HCT116 (cell line): ENCODE results near the gene A4GNT. TPM values are rescaled to one million over a fixed set of nuclear protein-coding genes. Genes with fewer than 3 reads are reported as not detected.
A peak's percentile ranks its signal among the peaks of the same experiment; 100 is the strongest.
"Not testable (repeated sequence)": the region's sequence is repeated elsewhere in the genome, so short reads cannot be mapped to it uniquely, and the experiment has no call there.

Source experiments
- ATAC-seq: fragments of 200-7000 bp; cut with Tn5 transposase; 2 replicates; pipeline ENCODE4 v1.9.1; 2020; ENCODE audit warnings: mild to moderate bottlenecking, moderate library complexity
- BruUV-seq: library from RNA; stranded (reverse); fragments of 400-500 nt; replicated peaks from 2 replicates; lab custom pipeline; 2021; lab: Mats Ljungman, UMichigan
- CTCF ChIA-PET: fragments of 300-600 bp; sonication (Branson Sonifier 250); formaldehyde crosslinking; loops from one replicate; lab custom pipeline; 2021; ENCODE audit warnings: antibody characterized with exemption; lab: Charles Lee
- POLR2A ChIA-PET: fragments of 300-600, 350-600 bp; sonication (Branson Sonifier 250); formaldehyde crosslinking; loops from one replicate; lab custom pipeline; 2021; ENCODE audit warnings: antibody characterized with exemption; lab: Charles Lee
- RAD21 ChIA-PET, 2 experiments: fragments of 300-600 bp; sonication (Branson Sonifier 250); formaldehyde crosslinking; loops; one replicate each; lab custom pipeline; 2023; ENCODE audit warnings: low total read pairs in 2 of 2; ENCODE audit not compliant: uncharacterized antibody in 2 of 2, unreplicated experiment in 2 of 2, low non-redundant PET in 1 of 2; lab: Charles Lee
- DNase-seq: peaks from one replicate; pipeline ENCODE4 v3.0.0-alpha.2; 2010; ENCODE audit warnings: low read depth, low spot score
- H2AFZ ChIP-seq: fragments of 200-600 bp; shearing (Covaris generic), sonication (generic); 2 replicates; pipeline ENCODE4 v1.6.1; 2017; ENCODE audit warnings: low read depth, mixed run types, mixed read lengths, antibody characterized with exemption, low read length; ENCODE audit not compliant: poor library complexity, severe bottlenecking
- H3K27ac ChIP-seq: 2 replicates; pipeline ENCODE4 v1.5.1; 2012; ENCODE audit warnings: low read depth, low read length
- H3K27me3 ChIP-seq: fragments of 200-600 bp; sonication (generic); 2 replicates; pipeline ENCODE4 v1.6.1; 2016; ENCODE audit warnings: mixed run types, low read length, mixed read lengths; ENCODE audit not compliant: insufficient read depth
- H3K36me3 ChIP-seq, 2 experiments: fragments of 200-500 bp in 1 of 2; fragments of 200-600 bp in 1 of 2; sonication (Bioruptor generic) in 1 of 2; sonication (generic) in 1 of 2; 2 replicates each; pipeline versions ENCODE4 v1.5.1 to v1.6.1; 2014 to 2016; ENCODE audit warnings: low read length in 2 of 2, inconsistent platforms in 1 of 2, mixed read lengths in 1 of 2, mixed run types in 1 of 2; ENCODE audit not compliant: insufficient read depth in 2 of 2, control insufficient read depth in 1 of 2
- H3K4me1 ChIP-seq, 2 experiments: fragments of 200-600 bp in 1 of 2; sonication (generic) in 1 of 2; 2 replicates each; pipeline versions ENCODE4 v1.5.1 to v1.6.1; 2012 to 2017; ENCODE audit warnings: low read length in 2 of 2, inconsistent platforms in 1 of 2, mild to moderate bottlenecking in 1 of 2, mixed read lengths in 1 of 2, mixed run types in 1 of 2, moderate library complexity in 1 of 2; ENCODE audit not compliant: insufficient read depth in 2 of 2, control insufficient read depth in 1 of 2
- H3K4me2 ChIP-seq: fragments of 200-600 bp; sonication (generic); 2 replicates; pipeline ENCODE4 v1.6.1; 2017; ENCODE audit warnings: mixed run types, low read length, mixed read lengths
- H3K4me3 ChIP-seq, 2 experiments: fragments of 200-600 bp in 1 of 2; sonication (generic) in 1 of 2; replicated peaks in 1 of 2; 2 replicates each; pipeline ENCODE4 v1.5.1; 2011 to 2016; ENCODE audit warnings: low read length in 2 of 2, control low read depth in 1 of 2, low read depth in 1 of 2, mild to moderate bottlenecking in 1 of 2, mixed read lengths in 1 of 2, mixed run types in 1 of 2
- H3K79me2 ChIP-seq: fragments of 200-600 bp; sonication (generic); 2 replicates; pipeline ENCODE4 v1.6.1; 2017; ENCODE audit warnings: mild to moderate bottlenecking, mixed run types, low read length, moderate library complexity, mixed read lengths; ENCODE audit not compliant: insufficient read depth
- H3K9ac ChIP-seq: fragments of 200-600 bp; sonication (generic); 2 replicates; pipeline ENCODE4 v1.6.1; 2016; ENCODE audit warnings: low read length, mixed read lengths
- H3K9me2 ChIP-seq: fragments of 200-600 bp; sonication (generic), shearing (Covaris generic); 2 replicates; pipeline ENCODE4 v1.6.1; 2017; ENCODE audit warnings: mixed run types, mild to moderate bottlenecking, moderate library complexity; ENCODE audit not compliant: insufficient read depth
- H3K9me3 ChIP-seq, 2 experiments: fragments of 200-500 bp in 1 of 2; fragments of 200-600 bp in 1 of 2; sonication (Bioruptor generic) in 1 of 2; sonication (generic) in 1 of 2; 2 replicates each; pipeline ENCODE4 v1.6.1; 2014 to 2017; ENCODE audit warnings: low read length in 2 of 2, mixed read lengths in 2 of 2, inconsistent platforms in 1 of 2, low read depth in 1 of 2, mild to moderate bottlenecking in 1 of 2, mixed run types in 1 of 2, moderate library complexity in 1 of 2; ENCODE audit not compliant: control insufficient read depth in 1 of 2, insufficient read depth in 1 of 2
- H4K20me1 ChIP-seq: fragments of 200-600 bp; sonication (generic), shearing (Covaris generic); 2 replicates; pipeline ENCODE4 v1.6.1; 2017; ENCODE audit warnings: mixed run types, mild to moderate bottlenecking, moderate library complexity; ENCODE audit not compliant: insufficient read depth
- CEBPB ChIP-seq: IDR thresholded peaks from 2 replicates; pipeline ENCODE4 v1.6.1; 2012; ENCODE audit warnings: low read depth
- ELF1 ChIP-seq: IDR thresholded peaks from 2 replicates; pipeline ENCODE4 v1.6.1; 2012; ENCODE audit warnings: low read depth, borderline replicate concordance
- EZH2 ChIP-seq: fragments of 200-600 bp; sonication (generic); IDR thresholded peaks from 2 replicates; pipeline ENCODE4 v1.6.1; 2017; ENCODE audit warnings: antibody characterized with exemption, mixed run types
- EZH2phosphoT487 ChIP-seq: fragments of 200-600 bp; IDR thresholded peaks from 2 replicates; pipeline ENCODE4 v1.6.1; 2018; ENCODE audit warnings: antibody characterized with exemption, borderline replicate concordance
- FOSL1 ChIP-seq: IDR thresholded peaks from 2 replicates; pipeline ENCODE4 v1.6.1; 2012; ENCODE audit warnings: low read depth
- JUND ChIP-seq: IDR thresholded peaks from 2 replicates; pipeline ENCODE4 v1.6.1; 2012
- POLR2A ChIP-seq: IDR thresholded peaks from 2 replicates; pipeline ENCODE4 v1.7.0; 2011; ENCODE audit warnings: borderline replicate concordance; ENCODE audit not compliant: insufficient read depth, insufficient read length; ENCODE audit errors: extremely low read depth
- POLR2AphosphoS5 ChIP-seq: IDR thresholded peaks from 2 replicates; pipeline ENCODE4 v1.6.1; 2011; ENCODE audit warnings: mild to moderate bottlenecking, low read depth, low read length, moderate library complexity
- RAD21 ChIP-seq: IDR thresholded peaks from 2 replicates; pipeline ENCODE4 v1.6.1; 2012; ENCODE audit warnings: low read depth, mild to moderate bottlenecking
- SIN3A ChIP-seq: IDR thresholded peaks from 2 replicates; pipeline ENCODE4 v1.6.1; 2012; ENCODE audit warnings: low read depth
- SP1 ChIP-seq: IDR thresholded peaks from 2 replicates; pipeline ENCODE4 v1.6.1; 2012; ENCODE audit warnings: low read depth
- SRF ChIP-seq: IDR thresholded peaks from 2 replicates; pipeline ENCODE4 v1.6.1; 2012; ENCODE audit warnings: low read depth
- TCF7L2 ChIP-seq: IDR thresholded peaks from 2 replicates; pipeline ENCODE4 v1.7.0; 2011; ENCODE audit warnings: borderline replicate concordance, inconsistent platforms; ENCODE audit not compliant: insufficient read depth, insufficient read length; ENCODE audit errors: extremely low read depth
- YY1 ChIP-seq: IDR thresholded peaks from 2 replicates; pipeline ENCODE4 v1.6.1; 2011; ENCODE audit warnings: low read length, low read depth, moderate library complexity, mild to moderate bottlenecking; ENCODE audit not compliant: insufficient replicate concordance; ENCODE audit errors: extremely low read depth
- ZFX ChIP-seq: fragments of 450-650 bp; IDR thresholded peaks from 2 replicates; pipeline ENCODE4 v1.6.1; 2017
- ZNF274 ChIP-seq: fragments of 200-500 bp; sonication (Bioruptor generic); IDR thresholded peaks from 2 replicates; pipeline ENCODE4 v1.6.1; 2014; ENCODE audit warnings: mild to moderate bottlenecking, low read depth, low read length, inconsistent platforms
- intact Hi-C: fragments of 100-400 bp; cut with micrococcal nuclease; formaldehyde crosslinking; loops from 2 replicates; pipeline ENCODE4 v1.10.0; 2022
- total RNA-seq: library from RNA; stranded (reverse); gene quantifications from one replicate; pipeline ENCODE4 v1.2.1, GENCODE V29; 2021; ENCODE audit not compliant: unreplicated experiment
- TF ChIP-seq, protein P1 (sequence below), 3 experiments: fragments of 200-600 bp in 1 of 3; sonication (generic) in 1 of 3; IDR thresholded peaks in 2 of 3; conservative IDR thresholded peaks in 1 of 3; 2 replicates each; pipeline ENCODE4 v1.5.1; 2012 to 2017; ENCODE audit warnings: low read depth in 2 of 3, low read length in 2 of 3, antibody characterized with exemption in 1 of 3, borderline replicate concordance in 1 of 3, control low read depth in 1 of 3, mild to moderate bottlenecking in 1 of 3, mixed read lengths in 1 of 3, mixed run types in 1 of 3, moderate library complexity in 1 of 3; ENCODE audit not compliant: insufficient read depth in 1 of 3

Gene A4GNT
- total RNA-seq, 1 experiment from 2014 or later = not detected

DNA sequence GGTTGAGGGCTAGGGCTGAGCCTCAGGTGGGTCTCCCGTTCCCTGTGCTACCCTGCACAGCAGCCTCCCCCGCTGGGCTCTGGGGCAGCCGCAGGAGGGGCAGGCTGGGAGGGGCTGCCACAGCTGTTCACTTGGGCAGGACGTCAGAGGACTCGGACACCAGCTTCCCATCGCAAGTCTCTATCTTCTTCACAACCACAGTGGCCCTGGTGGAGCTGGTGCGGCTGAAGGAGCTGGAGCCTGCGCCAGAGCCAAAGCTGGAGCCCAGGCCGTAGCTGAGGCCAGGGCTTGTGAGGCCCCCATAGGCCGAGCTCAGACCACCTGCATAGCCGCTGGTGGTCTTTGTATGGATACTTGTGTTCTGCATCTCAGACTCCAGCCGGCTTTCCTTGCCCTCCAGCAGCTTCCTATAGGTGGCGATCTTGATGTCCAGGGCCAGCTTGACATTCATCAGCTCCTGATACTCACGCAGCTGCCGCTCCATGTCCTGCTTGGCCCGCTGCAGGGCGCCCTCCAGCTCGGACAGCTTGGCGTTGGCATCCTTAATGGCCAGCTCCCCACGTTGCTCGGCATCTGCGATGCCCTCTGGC lies 30.7 kb downstream of the A4GNT start:
- H2AFZ ChIP-seq, H3K9me2 ChIP-seq, RAD21 ChIA-PET, H3K27me3 ChIP-seq, H3K79me2 ChIP-seq, H3K4me1 ChIP-seq, H3K4me2 ChIP-seq, H3K4me3 ChIP-seq, intact Hi-C loops, BruUV-seq, DNase-seq, H3K36me3 ChIP-seq, POLR2A ChIA-PET, H3K27ac ChIP-seq, H3K9ac ChIP-seq, H3K9me3 ChIP-seq, H4K20me1 ChIP-seq: not testable (repeated sequence)
- ATAC-seq = 0 out of 2 replicates have a peak, but pooled peaks have one; percentile 57
- CTCF ChIA-PET = interaction anchor here (0.7 to 1.4 kb wide), 4 partner anchors 11 to 20 kb away, joined by 3 to 10 read pairs (median 6); partner anchors contain the start of gene DZIP1L
- TF ChIP-seq, protein P1, sequence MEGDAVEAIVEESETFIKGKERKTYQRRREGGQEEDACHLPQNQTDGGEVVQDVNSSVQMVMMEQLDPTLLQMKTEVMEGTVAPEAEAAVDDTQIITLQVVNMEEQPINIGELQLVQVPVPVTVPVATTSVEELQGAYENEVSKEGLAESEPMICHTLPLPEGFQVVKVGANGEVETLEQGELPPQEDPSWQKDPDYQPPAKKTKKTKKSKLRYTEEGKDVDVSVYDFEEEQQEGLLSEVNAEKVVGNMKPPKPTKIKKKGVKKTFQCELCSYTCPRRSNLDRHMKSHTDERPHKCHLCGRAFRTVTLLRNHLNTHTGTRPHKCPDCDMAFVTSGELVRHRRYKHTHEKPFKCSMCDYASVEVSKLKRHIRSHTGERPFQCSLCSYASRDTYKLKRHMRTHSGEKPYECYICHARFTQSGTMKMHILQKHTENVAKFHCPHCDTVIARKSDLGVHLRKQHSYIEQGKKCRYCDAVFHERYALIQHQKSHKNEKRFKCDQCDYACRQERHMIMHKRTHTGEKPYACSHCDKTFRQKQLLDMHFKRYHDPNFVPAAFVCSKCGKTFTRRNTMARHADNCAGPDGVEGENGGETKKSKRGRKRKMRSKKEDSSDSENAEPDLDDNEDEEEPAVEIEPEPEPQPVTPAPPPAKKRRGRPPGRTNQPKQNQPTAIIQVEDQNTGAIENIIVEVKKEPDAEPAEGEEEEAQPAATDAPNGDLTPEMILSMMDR (IDR thresholded peaks at IDR 0.05 in 2 of 3, conservative IDR thresholded peaks at IDR 0.05 in 1 of 3; ENCODE audit: borderline replicate concordance in 1 of 3, insufficient read depth in 1 of 3, low read depth in 2 of 3, low read length in 2 of 3) = peak in 2 of 3 experiments; percentile 41 to 47; a peak in 4 of 6 replicates

- TF ChIP-seq SP1 = no peak
- TF ChIP-seq EZH2 = no peak
- TF ChIP-seq JUND = no peak
- no peak for TF ChIP-seq ZFX
- TF ChIP-seq ELF1 = no peak
- no peak for TF ChIP-seq FOSL1
- no peak for TF ChIP-seq YY1
- no peak for TF ChIP-seq ZNF274
- no peak for TF ChIP-seq EZH2phosphoT487
- TF ChIP-seq POLR2A = no peak
- no peak for TF ChIP-seq TCF7L2
- TF ChIP-seq CEBPB = no peak
- TF ChIP-seq RAD21 = no peak
- no peak for TF ChIP-seq SRF
- TF ChIP-seq, protein P1 (IDR thresholded peaks at IDR 0.05 in 2 of 3, conservative IDR thresholded peaks at IDR 0.05 in 1 of 3; ENCODE audit: borderline replicate concordance in 1 of 3, insufficient read depth in 1 of 3, low read depth in 2 of 3, low read length in 2 of 3) = no peak
- no peak for TF ChIP-seq POLR2AphosphoS5
- no peak for TF ChIP-seq SIN3A
- TF ChIP-seq, all 23 proteins: peak for 0
- H3K9ac ChIP-seq = no peak overlapping the region
- DNase-seq (no peak), ATAC-seq (no peak)
- H3K9me2 ChIP-seq = no peaks in the 10 kb centered on the region
- no peaks in the 10 kb centered on the region for H3K27me3 ChIP-seq
- no peak overlapping the region for H2AFZ ChIP-seq
- intact Hi-C loops = no loop called here
- ChIA-PET CTCF (interaction anchor here (0.7 kb wide), 1 partner anchor 17 kb away, joined by 3 read pairs; no protein-coding TSS in a partner anchor), POLR2A (no interaction called here), RAD21 (no interaction called here)
- H3K4me1 ChIP-seq = peaks cover 0 to 4% of the 10 kb centered on the region in 2 experiments; a peak in 1 of 4 replicates
- H3K4me2 ChIP-seq = no peak overlapping the region
- H3K4me3 ChIP-seq = no peak overlapping the region
- H3K27ac ChIP-seq = no peak overlapping the region
- 0 out of 4 replicates have a peak, but pooled peaks cover 0 to 2% of the 10 kb centered on the region in 2 experiments for H3K36me3 ChIP-seq
- no peaks in the 10 kb centered on the region for H3K79me2 ChIP-seq
- no peaks in the 10 kb centered on the region for H3K9me3 ChIP-seq
- H4K20me1 ChIP-seq = no peaks in the 10 kb centered on the region
- BruUV-seq = no TSS peak
Observed at GRCh38 chr3:138099417-138099816, 32.8 kb downstream of the A4GNT start.
